ENCODE measurements around the gene APBB1IP. TPM values are rescaled to one million over a fixed set of nuclear protein-coding genes. Genes with fewer than 3 reads are reported as not detected.

APBB1IP gene
- total RNA-seq, 1 experiment from 2014 or later, result not detected

- no peak for DNase-seq (ENCODE audit: unreplicated experiment)
- Mint-ChIP-seq H3K4me3 (ENCODE audit: unreplicated experiment) (no peak overlapping the region), H3K27me3 (ENCODE audit: insufficient read depth, unreplicated experiment) (no peaks in the 10 kb centered on the region), H3K27ac (ENCODE audit: low read depth, unreplicated experiment) (no peak overlapping the region), H3K9me3 (ENCODE audit: unreplicated experiment) (no peaks in the 10 kb centered on the region), H3K4me1 (ENCODE audit: insufficient read depth, unreplicated experiment) (no peaks in the 10 kb centered on the region), H3K36me3 (ENCODE audit: insufficient read depth, unreplicated experiment) (no peaks in the 10 kb centered on the region)
- intact Hi-C loops (cut with micrococcal nuclease), result no loop called here
- no peak for TF ChIP-seq CTCF (IDR thresholded peaks at IDR 0.05; ENCODE audit: unreplicated experiment)
- ChIA-PET CTCF (interaction anchor here (0.7 kb wide), 1 partner anchor 425 kb away, joined by 3 read pairs; no protein-coding TSS in a partner anchor), POLR2A (no interaction called here)
- no TSS peak for BruUV-seq (replicated peaks)
Measured at GRCh38 chr10:26477501-26477900, 39.4 kb downstream of the APBB1IP start.

DNA sequence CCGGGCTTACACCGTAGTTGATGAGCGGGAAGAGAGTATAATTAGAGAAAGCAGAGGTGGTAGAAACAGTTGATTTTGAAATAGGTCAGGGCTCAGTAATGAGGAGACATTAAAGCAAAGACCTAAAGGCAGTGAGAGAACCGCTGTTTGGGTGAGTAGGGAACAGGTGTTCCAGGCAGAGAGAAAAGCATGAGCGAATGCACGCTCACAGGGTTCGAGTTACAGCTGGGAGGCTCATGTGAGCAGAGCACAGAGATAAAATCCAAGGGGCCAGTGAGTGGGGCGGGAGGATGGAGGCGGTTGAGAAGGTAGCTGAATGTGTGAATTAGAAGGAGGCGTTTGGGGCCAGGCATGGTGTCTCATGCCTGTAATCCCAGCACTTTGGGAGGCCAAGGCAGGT is 39.9 kb downstream of the APBB1IP start:
- no TSS peak for BruUV-seq (replicated peaks)
- no peaks in the 10 kb centered on the region for H3K27me3 Mint-ChIP-seq (ENCODE audit: insufficient read depth, unreplicated experiment)
- H3K27ac Mint-ChIP-seq (ENCODE audit: low read depth, unreplicated experiment), result no peak overlapping the region
- H3K36me3 Mint-ChIP-seq (ENCODE audit: insufficient read depth, unreplicated experiment), result no peaks in the 10 kb centered on the region
- H3K4me1 Mint-ChIP-seq (ENCODE audit: insufficient read depth, unreplicated experiment), result no peaks in the 10 kb centered on the region
- no peak overlapping the region for H3K4me3 Mint-ChIP-seq (ENCODE audit: unreplicated experiment)
- POLR2A ChIA-PET, result no interaction called here
- H3K9me3 Mint-ChIP-seq (ENCODE audit: unreplicated experiment), result no peaks in the 10 kb centered on the region
- DNase-seq (ENCODE audit: unreplicated experiment), result no peak
- intact Hi-C loops (cut with micrococcal nuclease), result no loop called here
- TF ChIP-seq CTCF (IDR thresholded peaks at IDR 0.05; ENCODE audit: unreplicated experiment), result no peak
- CTCF ChIA-PET, result interaction anchor here (0.7 kb wide), 1 partner anchor 425 kb away, joined by 3 read pairs; no protein-coding TSS in a partner anchor

DNA sequence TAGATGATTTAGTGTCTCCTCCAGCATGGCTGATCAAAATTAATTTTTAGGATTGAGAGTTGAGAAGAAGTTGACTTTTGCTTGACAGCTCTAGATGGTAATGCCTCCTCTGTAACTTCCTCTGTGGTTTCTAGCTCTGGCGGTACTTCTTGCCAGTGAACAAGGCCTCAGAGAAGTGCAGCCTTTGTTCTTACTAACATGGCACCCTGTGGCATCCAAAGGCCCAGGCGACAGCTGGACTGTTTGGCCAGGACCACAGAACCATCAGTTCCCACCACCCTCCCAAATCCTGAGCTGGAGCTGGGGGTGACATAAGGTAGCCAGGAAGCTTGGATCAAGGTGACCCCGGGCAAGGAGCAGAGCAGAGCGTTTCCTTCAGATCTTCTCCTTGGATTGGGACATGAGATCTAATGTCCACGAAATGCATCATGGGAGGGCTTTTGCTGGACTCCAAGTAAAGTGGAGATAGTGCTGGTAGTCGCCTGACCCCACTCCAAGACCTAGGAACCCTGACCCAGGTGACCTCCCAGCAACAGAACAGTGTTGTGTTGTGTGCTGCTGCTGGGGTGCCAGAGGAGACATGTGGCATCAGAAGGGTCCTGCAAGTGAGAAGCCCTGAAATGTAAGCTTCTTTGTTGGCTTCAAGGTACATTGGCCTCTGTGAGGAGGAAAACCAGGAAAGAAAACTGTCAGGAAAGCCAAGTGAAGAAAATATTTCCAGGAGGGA is 41.8 kb downstream of the APBB1IP start:
- TF ChIP-seq CTCF (IDR thresholded peaks at IDR 0.05; ENCODE audit: unreplicated experiment), result no peak
- intact Hi-C loops (cut with micrococcal nuclease), result no loop called here
- POLR2A ChIA-PET, result no interaction called here
- H3K36me3 Mint-ChIP-seq (ENCODE audit: insufficient read depth, unreplicated experiment), result no peaks in the 10 kb centered on the region
- no peaks in the 10 kb centered on the region for H3K4me1 Mint-ChIP-seq (ENCODE audit: insufficient read depth, unreplicated experiment)
- no TSS peak for BruUV-seq (replicated peaks)
- no peak overlapping the region for H3K4me3 Mint-ChIP-seq (ENCODE audit: unreplicated experiment)
- H3K9me3 Mint-ChIP-seq (ENCODE audit: unreplicated experiment), result no peaks in the 10 kb centered on the region
- DNase-seq (ENCODE audit: unreplicated experiment), result no peak
- CTCF ChIA-PET, result no interaction called here
- H3K27ac Mint-ChIP-seq (ENCODE audit: low read depth, unreplicated experiment), result no peak overlapping the region
- no peaks in the 10 kb centered on the region for H3K27me3 Mint-ChIP-seq (ENCODE audit: insufficient read depth, unreplicated experiment)

- ChIA-PET POLR2A (no interaction called here), CTCF (no interaction called here)
- BruUV-seq (replicated peaks), result no TSS peak
- no peak for TF ChIP-seq CTCF (IDR thresholded peaks at IDR 0.05; ENCODE audit: unreplicated experiment)
- intact Hi-C loops (cut with micrococcal nuclease), result no loop called here
- H3K36me3 Mint-ChIP-seq (ENCODE audit: insufficient read depth, unreplicated experiment), result peaks cover 1% of the 10 kb centered on the region
- no peak overlapping the region for H3K4me3 Mint-ChIP-seq (ENCODE audit: unreplicated experiment)
- H3K9me3 Mint-ChIP-seq (ENCODE audit: unreplicated experiment), result no peaks in the 10 kb centered on the region
- H3K4me1 Mint-ChIP-seq (ENCODE audit: insufficient read depth, unreplicated experiment), result peaks cover 13% of the 10 kb centered on the region
- no peaks in the 10 kb centered on the region for H3K27me3 Mint-ChIP-seq (ENCODE audit: insufficient read depth, unreplicated experiment)
- H3K27ac Mint-ChIP-seq (ENCODE audit: low read depth, unreplicated experiment), result no peak overlapping the region
- DNase-seq (ENCODE audit: unreplicated experiment), result no peak
Measured at GRCh38 chr10:26481315-26481692, 43.2 kb downstream of the APBB1IP start.
